Mononuclear cell (primary cell): ENCODE data around the gene DTYMK. TPM values are rescaled to one million over a fixed set of nuclear protein-coding genes. Genes with fewer than 3 reads are reported as not detected.
"Not testable (repeated sequence)": the region's sequence is repeated elsewhere in the genome, so short reads cannot be mapped to it uniquely, and the experiment has no call there.

ENCODE experiments used
- H3K27me3 ChIP-seq: 2 replicates; pipeline ENCODE4 v1.6.0; 2011; ENCODE audit warnings: low read length, control low read depth; ENCODE audit not compliant: insufficient read depth
- H3K4me1 ChIP-seq: 2 replicates; pipeline ENCODE4 v1.5.1; 2011; ENCODE audit warnings: mild to moderate bottlenecking, low read length, control low read depth; ENCODE audit not compliant: insufficient read depth
- H3K4me3 ChIP-seq: 2 replicates; pipeline ENCODE4 v1.5.1; 2011; ENCODE audit warnings: mild to moderate bottlenecking, low read length, moderate library complexity
- H3K9me3 ChIP-seq: 2 replicates; pipeline ENCODE4 v1.5.1; 2011; ENCODE audit warnings: low read depth, mild to moderate bottlenecking, control low read depth, low read length
- total RNA-seq: library from RNA; depleted of rRNA; stranded (reverse); fragments of >200 nt; gene quantifications from one replicate; pipeline ENCODE4 v1.2.3, GENCODE V29; 2012

The DTYMK gene
- total RNA-seq, 1 donor: 2.9 TPM

DNA sequence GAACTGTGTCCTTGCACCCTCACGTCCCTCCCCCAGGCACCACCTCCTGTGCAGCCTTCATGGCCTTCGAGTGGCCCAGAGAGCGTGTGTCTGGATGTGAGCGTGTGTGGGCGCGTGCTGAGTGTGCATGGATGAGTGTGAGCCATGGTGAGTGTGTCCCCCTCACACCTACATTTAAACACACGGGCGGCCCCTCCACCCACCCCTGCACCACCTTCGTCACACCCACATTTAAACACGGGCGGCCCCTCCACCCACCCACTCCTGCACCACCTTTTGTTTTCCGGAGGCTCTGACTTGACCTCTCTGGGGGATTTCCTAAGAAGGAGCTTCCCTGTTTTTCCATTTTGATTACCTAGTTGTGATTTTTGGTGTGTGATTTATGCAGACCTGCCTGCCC lies 17.8 kb downstream of the DTYMK start:
- Histone ChIP-seq H3K27me3 (no peaks in the 10 kb centered on the region), H3K4me1 (no peaks in the 10 kb centered on the region), H3K9me3 (no peaks in the 10 kb centered on the region), H3K4me3 (no peak overlapping the region)

DNA sequence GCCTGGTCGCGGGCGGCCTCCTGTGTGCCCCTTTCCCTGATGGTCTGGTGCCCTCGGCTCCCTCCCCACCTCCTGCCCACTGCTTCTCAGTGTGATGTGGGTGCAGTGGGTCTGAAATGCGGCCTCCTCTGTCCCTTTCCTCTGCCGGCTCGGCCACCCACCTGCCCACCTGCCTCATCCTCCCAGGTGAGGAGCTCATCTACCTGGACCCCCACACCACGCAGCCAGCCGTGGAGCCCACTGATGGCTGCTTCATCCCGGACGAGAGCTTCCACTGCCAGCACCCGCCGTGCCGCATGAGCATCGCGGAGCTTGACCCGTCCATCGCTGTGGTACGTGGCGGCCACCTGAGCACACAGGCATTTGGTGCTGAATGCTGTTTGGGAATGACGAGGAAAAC lies 18.3 kb downstream of the DTYMK start:
- Histone ChIP-seq H3K9me3 (no peaks in the 10 kb centered on the region), H3K4me1 (no peaks in the 10 kb centered on the region), H3K27me3 (no peaks in the 10 kb centered on the region), H3K4me3 (no peak overlapping the region)

DNA sequence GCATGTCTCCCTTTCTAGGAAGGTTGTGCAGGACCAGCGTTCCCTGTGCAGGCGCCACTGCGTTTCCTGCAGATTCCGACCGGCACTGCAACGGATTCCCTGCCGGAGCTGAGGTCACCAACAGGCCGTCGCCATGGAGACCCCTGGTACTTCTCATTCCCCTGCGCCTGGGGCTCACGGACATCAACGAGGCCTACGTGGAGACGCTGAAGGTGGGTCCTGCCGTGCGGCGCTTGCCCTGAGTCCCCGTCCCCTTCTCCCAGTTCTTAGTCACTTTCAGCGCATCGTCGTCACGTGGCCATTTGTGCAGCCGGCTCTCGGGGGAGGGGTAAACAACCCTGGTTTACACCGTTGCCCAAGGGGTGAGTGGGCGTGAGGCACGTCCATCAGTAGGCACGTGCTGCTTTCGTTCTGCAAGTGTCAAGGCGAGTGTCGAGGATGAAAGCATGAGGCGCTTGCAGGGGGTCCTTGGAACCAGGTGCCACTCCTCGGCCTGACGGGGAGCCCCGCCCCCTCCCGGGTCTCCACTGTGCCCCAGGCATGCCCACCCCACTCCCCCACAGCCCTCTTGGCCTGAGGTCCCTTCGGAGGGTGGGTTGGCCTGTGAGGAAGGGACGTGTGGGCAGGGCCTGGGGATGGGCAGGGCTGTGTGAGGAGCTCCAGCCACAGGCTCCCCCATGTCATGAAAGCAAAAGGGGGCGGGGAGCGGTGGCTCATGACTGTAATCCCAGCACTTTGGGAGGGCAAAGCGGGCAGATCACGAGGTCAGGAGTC lies 19.8 kb downstream of the DTYMK start:
- no peaks in the 10 kb centered on the region for H3K4me1 ChIP-seq
- H3K9me3 ChIP-seq: no peaks in the 10 kb centered on the region
- no peaks in the 10 kb centered on the region for H3K27me3 ChIP-seq
- H3K4me3 ChIP-seq: no peak overlapping the region

DNA sequence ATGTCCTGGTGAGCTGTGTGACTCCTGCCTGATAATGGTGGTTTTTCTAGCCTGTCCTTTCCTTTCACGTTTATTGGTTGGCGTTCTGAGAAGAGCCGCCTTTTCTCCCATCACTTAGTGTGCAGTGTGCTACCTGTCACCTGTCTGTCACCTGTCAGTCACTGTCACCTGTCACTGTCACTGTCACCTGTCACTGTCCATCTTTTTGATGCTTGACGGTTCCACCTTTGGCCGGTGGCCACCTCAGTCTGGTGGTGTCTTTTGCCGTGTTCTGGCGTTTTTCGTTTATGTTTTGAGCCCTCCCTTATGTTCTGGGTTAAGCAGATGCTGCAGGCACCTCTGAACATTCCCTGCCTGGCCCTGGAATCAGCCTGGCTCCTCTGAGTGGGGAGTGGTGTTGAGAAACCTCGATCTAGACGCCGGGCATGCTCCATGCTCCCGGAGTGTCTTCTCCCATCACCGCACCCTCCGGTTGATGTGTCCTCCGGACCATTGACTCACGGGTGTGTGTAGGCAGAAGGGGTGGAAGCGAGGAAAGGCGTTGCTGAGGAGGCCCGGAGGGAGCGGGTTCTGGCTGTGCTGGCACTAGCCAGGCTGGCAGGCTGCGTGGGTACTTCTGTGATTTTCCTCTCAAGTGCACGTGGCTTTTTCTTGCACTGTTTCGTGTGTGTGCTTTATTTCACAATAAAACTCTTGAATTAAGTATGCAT lies 20.7 kb downstream of the DTYMK start:
- Histone ChIP-seq H3K4me1 (no peaks in the 10 kb centered on the region), H3K4me3 (no peak overlapping the region), H3K9me3 (no peaks in the 10 kb centered on the region), H3K27me3 (no peaks in the 10 kb centered on the region)

DNA sequence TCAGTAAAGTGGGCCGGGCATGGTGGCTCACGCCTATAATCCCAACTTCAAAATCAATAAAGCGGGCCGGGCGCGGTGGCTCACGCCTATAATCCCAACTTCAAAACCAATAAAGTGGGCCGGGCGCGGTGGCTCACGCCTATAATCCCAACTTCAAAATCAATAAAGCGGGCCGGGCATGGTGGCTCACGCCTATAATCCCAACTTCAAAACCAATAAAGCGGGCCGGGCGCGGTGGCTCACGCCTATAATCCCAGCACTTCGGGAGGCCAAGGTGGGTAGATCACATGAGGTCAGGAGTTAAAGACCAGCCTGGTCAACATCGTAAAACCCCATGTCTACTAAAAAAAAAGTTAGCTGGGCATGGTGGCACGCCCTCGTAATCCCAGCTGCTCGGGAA lies 23.9 kb downstream of the DTYMK start:
- H3K4me3 ChIP-seq, H3K4me1 ChIP-seq, H3K9me3 ChIP-seq, H3K27me3 ChIP-seq: not testable (repeated sequence)

DNA sequence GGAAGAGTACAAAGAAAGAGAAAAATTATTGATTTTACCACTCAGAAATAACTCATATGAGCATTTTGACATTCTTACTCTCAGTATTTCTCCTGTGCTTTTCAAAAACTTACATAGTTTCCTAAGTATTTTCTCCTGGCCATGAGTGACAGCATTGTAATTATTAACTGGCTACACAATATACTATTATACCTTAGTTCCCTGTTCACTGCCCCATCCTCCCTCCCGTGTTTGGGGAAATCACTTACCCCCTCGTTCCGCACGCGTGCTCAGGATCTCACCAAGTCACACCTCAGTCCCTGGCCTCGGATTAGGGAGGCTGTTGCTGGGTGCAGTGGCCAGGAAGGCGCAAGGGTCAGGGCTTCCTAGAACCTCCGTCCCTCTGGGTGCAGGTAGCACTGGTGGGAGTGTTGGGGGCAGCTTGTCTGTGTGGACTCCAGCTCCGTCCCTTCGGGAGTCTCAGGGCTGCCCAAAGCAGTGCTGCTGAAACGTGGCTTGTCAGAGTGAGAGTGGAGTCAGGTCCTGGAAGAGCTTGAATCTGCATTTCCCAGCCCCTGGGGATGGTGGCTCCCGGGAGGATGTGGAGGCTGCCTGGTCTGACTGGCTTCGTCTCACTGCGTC lies 25.9 kb downstream of the DTYMK start:
- Histone ChIP-seq H3K27me3 (no peaks in the 10 kb centered on the region), H3K4me1 (no peaks in the 10 kb centered on the region), H3K9me3 (no peaks in the 10 kb centered on the region), H3K4me3 (no peak overlapping the region)

DNA sequence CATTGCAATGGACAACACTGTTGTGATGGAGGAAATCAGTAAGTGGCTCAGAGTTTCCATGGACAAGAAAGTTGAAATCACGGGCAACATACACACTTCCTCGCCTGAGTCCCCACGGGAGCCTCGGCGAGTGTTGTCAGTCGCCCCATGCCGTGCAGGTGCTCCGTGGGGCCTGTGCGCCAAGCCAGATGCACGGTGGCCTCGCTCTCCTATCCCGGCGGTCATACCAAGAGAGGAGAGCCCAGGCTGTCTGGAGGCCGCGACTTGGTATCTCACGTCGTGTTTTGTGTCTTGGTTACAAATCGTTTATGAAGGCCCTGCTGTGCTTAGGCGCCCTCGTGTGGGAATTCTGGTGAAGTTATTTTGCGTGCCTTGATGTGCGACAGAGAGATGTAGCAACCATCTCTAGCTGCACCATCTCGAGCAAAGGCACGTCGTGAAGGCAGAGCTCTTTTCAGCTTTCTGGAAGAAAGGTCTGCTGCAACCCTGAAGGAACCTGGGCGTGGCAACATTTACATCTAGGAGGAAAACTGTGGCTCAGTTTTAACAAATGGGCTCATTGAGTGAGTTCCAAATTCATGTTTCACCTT lies 27.4 kb downstream of the DTYMK start:
- no peak overlapping the region for H3K4me3 ChIP-seq
- H3K27me3 ChIP-seq: no peaks in the 10 kb centered on the region

DNA sequence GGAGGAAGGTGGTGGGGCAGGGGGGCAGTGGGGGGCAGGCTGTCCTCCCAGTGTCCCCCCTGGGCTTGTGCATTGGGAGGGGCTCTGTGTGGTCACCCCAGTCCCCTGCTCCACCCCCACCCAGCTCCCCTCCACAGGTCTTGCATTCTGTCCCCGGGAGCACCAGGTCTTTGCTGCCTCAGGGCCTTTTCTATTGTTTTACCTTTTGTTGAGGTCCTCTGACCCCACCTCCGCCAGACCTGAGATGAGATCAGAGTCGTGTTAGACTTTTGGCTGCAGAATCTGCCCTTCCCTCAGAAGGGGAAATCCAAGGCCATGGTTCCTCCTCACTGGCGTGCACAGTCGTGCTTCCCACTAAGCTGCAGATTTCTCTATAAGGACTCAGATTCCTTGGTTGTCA lies 28.3 kb downstream of the DTYMK start:
- H3K9me3 ChIP-seq: no peaks in the 10 kb centered on the region
- no peaks in the 10 kb centered on the region for H3K27me3 ChIP-seq

More for the DNA sequence above, 27.4 kb downstream of the DTYMK start:
- Histone ChIP-seq H3K9me3 (no peaks in the 10 kb centered on the region), H3K4me1 (no peaks in the 10 kb centered on the region)

DNA sequence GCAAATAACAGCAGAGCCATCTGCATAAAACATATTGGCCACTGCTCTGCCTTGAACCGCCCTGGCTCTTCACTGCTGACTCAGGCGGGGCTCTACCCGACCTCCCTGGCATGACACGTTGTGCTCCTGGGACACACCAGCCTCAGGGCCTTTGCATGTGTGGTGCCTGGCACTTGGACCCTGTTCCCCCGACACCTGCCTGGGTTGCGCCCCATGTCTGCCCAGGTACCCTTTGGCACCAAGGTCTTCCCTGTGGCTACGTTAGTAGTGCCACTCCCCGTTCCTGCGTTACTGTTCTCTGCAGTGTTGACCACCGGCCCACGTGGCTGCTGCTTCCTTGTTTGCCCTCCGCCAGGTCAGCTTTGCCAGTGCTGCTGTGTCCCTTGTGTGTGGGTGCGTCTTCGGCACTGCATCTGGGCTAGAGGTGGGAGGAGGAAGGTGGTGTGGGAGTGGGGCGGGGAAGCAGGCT lies 28.8 kb downstream of the DTYMK start:
- H3K4me1 ChIP-seq: no peaks in the 10 kb centered on the region
- no peaks in the 10 kb centered on the region for H3K9me3 ChIP-seq
- H3K27me3 ChIP-seq: no peaks in the 10 kb centered on the region
- no peak overlapping the region for H3K4me3 ChIP-seq

More for the DNA sequence above, 28.3 kb downstream of the DTYMK start:
- H3K4me3 ChIP-seq: no peak overlapping the region
- no peaks in the 10 kb centered on the region for H3K4me1 ChIP-seq

DNA sequence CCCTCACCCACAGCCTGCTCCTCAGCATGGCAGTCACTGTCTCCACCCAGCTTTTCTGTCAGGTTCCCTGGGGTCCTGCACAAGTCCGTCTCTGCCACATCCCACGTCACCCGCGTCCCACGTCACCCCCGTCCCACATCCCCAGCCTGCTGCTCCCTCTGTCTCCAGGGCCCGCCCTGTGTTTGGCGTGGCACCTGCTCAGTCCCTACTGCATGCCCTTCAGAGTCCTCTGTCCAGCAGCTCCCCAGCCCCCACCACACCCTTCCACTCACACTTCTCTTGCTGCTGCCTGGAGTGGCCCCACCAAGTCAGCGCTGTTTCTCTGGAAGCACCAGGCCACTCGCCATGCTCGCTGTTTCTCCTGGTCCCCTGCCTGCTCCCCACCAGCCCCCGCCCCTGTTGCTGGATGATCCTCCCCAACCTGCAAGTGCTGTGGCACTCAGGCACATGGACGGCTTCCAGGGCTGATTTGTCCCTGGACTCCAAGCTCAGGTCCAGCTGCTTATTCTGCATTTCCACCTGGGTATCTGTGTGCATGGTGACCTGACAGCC lies 30.3 kb downstream of the DTYMK start:
- no peaks in the 10 kb centered on the region for H3K4me1 ChIP-seq
- no peak overlapping the region for H3K4me3 ChIP-seq
- H3K27me3 ChIP-seq: no peaks in the 10 kb centered on the region
- no peaks in the 10 kb centered on the region for H3K9me3 ChIP-seq

DNA sequence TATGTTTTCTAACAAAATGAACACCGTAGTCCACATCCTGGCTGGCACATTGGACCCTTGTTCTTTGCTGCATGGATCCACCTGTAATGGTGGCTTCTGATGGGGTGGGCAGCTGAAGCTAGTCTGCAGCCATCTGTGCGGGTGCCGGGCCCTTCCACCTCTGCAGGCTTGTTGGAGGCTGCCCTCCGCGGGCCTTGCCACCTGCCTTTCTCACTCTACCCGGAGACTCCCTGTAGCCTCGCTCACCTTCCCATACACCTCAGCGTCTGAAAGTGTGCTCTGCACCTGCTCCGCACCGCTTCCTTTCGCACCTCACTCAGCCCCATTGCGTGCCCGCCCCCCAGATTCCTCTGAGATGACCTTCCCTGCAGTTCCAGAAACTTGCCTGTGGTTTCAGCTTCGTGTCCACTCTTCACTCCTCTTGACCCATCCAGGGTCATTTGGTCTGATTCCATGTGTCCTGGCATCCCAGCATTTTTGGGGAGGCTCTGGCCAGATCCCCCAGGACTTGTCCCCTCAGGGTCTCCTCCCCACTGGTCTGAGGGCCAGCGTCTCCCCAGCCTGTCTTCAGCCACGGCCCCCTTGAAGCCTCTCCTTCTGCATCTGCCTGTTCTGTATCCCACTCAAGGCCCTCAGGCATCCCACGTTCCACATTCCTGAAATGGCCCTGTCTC lies 31.0 kb downstream of the DTYMK start:
- no peaks in the 10 kb centered on the region for H3K4me1 ChIP-seq
- H3K9me3 ChIP-seq: no peaks in the 10 kb centered on the region
- H3K4me3 ChIP-seq: no peak overlapping the region
- H3K27me3 ChIP-seq: no peaks in the 10 kb centered on the region

DNA sequence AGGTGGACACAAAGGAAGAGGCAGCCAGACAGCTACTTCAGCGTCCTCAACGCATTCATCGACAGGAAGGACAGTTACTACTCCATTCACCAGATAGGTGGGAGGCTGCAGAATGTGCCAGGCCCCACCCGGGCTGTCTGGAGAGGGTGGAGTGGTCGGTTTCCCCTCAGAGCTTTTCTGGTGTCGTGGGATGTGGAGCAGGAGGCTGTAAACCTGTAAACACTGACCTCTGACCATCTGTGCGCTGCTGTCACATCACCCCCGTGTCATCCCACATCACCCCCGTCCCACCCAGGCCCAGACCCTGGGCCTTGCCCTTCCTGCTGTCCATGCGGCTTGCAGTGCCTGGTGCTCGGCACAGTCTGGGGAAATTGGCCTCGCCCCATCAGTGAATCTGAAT lies 32.1 kb downstream of the DTYMK start:
- Histone ChIP-seq H3K9me3 (no peaks in the 10 kb centered on the region), H3K4me3 (no peak overlapping the region), H3K27me3 (no peaks in the 10 kb centered on the region), H3K4me1 (no peaks in the 10 kb centered on the region)

DNA sequence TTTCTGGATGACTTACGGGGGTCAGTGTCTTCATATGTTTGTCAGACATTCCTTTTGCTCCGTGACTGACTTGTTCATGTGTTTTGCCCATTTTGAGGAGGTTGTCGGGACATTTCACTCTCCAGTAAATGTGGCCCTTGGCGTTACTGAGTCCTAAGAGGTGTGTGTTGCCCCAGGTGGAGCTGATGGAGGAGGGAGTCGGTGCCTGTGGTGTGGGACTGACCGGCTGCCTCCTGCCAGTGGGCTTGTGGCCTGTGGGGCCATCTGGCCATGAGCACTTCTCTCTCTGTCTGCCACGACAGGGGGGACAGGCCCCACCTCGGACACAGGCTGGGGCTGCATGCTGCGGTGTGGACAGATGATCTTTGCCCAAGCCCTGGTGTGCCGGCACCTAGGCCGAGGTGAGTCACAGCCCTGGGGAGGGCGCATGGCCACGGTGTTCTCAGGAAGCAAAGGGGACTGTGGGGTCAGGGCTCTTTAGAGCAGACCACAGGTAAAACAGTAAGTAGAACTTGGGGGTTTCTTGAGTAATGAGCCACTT lies 33.3 kb downstream of the DTYMK start:
- H3K9me3 ChIP-seq: no peaks in the 10 kb centered on the region
- no peaks in the 10 kb centered on the region for H3K4me1 ChIP-seq
- H3K27me3 ChIP-seq: no peaks in the 10 kb centered on the region
- H3K4me3 ChIP-seq: no peak overlapping the region

DNA sequence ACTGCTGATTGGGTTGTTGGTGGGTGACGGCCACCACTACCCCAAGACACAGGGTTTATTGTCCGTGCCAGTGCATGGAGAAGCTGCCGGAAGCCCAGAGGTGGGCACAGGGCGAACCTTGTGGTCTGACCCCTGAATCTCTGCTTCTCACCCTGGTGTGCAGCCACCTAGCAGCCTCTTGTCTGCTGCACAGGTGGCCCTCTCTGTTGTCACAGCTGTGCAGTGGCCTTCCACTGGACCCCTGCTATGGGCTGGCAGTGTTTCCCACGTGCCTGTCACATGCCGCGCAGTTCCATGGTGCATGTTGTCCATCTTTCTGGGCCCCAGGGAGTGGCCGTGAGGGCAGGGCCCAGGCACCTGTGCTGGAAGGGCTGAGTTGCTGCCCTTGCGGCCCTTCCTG lies 33.9 kb downstream of the DTYMK start:
- Histone ChIP-seq H3K4me3 (no peak overlapping the region), H3K9me3 (no peaks in the 10 kb centered on the region), H3K27me3 (no peaks in the 10 kb centered on the region), H3K4me1 (no peaks in the 10 kb centered on the region)
